HG02798 (cell line): ENCODE data around the gene CRABP2.

Experiments used
- ATAC-seq: cut with Tn5 transposase; IDR thresholded peaks from one replicate; pipeline ENCODE4 v1.9.1; 2021; ENCODE audit warnings: mild to moderate bottlenecking; ENCODE audit not compliant: unreplicated experiment, poor library complexity

Gene CRABP2

DNA sequence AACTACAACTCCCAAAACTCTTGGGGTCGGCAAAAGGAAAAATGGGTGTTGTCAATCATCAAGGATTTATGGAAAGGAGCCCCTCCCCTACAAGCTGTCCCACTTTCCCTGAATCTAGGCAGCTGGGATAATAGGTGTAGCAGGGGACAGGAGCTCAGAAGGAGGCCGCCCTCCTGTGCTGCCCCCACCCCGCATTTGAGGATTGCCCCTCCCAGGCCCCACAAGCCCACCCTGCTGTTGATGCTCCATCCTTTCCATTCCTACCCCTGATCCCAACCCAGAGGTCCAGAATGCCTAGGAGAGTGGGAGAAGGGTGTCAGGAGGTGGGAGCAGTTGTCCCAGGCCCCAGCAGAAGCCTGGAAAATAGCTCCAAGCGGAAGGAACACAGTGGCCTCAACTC, 37.4 kb upstream of the CRABP2 start:
- ATAC-seq: no peak

DNA sequence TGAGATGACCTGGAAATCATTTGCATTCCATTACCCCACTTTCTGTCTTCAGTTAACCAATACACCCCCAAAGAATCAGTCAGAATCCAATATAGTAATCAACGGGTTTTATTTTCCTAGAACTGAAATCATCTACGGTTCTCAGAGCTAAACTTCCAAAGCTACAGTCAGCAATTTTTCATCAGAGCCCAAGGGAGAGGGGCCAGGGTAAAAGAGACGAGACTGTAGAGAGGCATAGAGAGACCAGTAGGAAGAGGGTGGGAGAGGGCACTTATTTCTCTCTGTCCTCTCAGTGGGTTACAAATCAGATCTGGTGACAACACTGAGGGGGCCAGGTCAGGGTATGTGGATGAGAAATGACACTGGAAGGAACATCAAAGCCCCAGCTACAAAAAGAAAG, 36.6 kb upstream of the CRABP2 start:
- ATAC-seq: no peak

- peak; percentile 4 for ATAC-seq
Measured at GRCh38 chr1:156741481-156741983, 36.1 kb upstream of the CRABP2 start.

GRCh38 chr1:156740741-156741480, 35.5 kb upstream of the CRABP2 start, which contains the start of gene MRPL24:
TSS of gene MRPL24 (minus strand) at chr1:156741088. CDS start at chr1:156738704, 2,384 bp downstream.
- ATAC-seq: peak; percentile 91

DNA sequence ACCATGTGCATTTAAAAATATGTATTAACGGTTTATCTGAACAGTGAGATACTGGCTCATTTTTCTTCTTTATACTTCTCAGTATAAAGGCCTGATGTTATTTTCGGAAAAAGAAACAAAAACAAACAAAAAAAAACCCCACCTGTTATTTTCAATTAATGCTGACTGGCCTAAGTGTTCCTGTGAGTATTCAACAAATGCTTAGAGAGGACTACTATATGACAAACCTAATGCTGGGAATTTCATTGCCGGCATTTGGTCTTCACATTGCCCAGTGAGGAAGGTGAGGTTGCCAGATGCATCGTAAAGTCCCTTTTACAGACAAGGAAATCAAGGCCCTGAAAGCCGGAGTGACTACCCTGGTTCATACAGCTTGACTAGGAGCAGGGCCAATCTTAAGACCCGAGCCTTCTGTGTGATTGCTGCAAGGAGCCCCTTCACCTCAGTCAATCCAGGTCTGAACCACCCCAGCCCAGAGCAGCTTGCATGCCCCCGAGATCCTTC, 34.9 kb upstream of the CRABP2 start:
- ATAC-seq: peak; percentile 0

- no peak for ATAC-seq
Measured at GRCh38 chr1:156738916-156739315, 33.5 kb upstream of the CRABP2 start.

- no peak for ATAC-seq
Measured at GRCh38 chr1:156738407-156738806, 33.0 kb upstream of the CRABP2 start.

GRCh38 chr1:156733989-156734584, 28.7 kb upstream of the CRABP2 start:
- ATAC-seq: no peak

DNA sequence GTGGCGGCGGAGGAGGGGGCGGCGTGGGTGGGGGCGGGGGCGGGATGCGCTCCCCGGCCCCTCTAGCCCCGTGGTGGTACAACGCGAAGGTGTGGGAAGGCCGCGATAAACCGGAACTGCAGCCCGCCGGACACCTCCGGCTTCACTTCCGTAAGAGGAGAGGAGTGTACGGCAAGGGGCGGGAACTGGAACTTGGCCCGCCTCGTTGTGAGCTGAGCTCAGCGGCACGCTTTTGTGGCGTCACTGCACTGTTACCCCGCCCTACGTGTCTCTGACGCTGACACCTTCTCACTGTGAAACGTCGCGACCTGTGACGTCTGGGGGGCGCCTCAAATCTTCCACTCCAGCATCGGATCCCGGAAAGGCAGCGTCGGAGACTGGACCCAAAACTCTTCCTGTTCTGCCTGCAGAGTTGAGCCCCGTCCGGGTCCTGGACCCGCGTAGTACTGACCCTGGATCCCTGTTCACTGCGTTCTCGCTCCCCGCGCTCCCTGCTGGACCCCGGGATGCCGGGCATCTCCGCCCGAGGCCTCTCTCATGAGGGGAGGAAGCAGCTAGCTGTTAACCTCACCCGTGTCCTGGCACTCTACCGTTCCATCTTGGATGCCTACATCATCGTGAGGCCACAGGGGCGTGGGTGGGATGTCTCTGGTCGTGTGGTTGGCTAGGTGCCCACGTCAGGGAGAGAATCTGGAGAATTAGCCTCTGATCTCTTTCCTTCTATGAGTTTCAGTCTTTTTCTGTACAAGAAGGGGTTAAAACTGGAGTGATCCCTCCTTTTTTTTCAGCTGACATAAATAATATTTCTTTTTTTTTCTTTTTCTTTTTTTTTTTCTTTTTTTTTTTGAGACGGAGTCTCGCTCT, 23.4 kb upstream of the CRABP2 start, which contains the start of gene ISG20L2:
ISG20L2 (minus strand) TSS at position 168 of the 864 bp plus-strand sequence. CDS start 1,114 bp downstream, outside the sequence.
- peak; percentile 91 for ATAC-seq

- ATAC-seq: peak; percentile 63
Measured at GRCh38 chr1:156727926-156728598, 22.7 kb upstream of the CRABP2 start, which contains the start of gene METTL25B. TSS of gene METTL25B (plus strand) at chr1:156728469. CDS start at chr1:156729105, 636 bp downstream.

GRCh38 chr1:156727492-156727891, 22.1 kb upstream of the CRABP2 start:
- ATAC-seq: no peak

DNA sequence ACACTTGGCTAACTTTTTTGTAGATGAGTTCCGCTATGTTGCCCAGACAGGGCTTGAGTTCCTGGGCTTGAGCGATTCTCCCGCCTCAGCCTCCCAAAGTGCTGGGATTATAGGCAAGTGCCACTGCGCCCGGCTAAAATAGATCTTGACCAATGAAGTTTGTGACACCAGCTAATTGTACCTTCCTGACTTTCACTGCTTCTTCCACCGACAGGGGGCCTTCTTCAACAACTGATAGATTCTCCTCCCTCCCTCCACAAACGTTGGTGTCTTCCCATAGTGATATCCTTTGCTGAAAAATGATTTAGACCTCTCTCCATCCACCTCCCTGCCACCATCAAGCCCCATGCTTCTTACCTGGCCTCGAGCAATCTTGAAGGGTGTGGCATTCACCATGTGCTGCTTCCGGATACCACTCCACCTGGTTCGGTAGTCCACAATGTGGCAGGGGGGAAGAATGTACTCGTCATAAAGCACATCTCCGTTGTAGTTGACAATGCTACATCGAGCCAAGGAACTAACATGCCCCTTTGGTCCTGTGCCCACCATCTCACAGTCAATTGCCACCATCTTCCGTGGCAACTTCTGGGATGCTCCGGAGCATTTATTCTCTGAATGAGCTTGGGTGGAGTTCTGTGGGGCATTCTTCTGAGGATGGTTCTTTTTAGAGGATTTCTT, 21.3 kb upstream of the CRABP2 start:
- no peak for ATAC-seq

- peak; percentile 41 for ATAC-seq
Measured at GRCh38 chr1:156725683-156726280, 20.4 kb upstream of the CRABP2 start.

DNA sequence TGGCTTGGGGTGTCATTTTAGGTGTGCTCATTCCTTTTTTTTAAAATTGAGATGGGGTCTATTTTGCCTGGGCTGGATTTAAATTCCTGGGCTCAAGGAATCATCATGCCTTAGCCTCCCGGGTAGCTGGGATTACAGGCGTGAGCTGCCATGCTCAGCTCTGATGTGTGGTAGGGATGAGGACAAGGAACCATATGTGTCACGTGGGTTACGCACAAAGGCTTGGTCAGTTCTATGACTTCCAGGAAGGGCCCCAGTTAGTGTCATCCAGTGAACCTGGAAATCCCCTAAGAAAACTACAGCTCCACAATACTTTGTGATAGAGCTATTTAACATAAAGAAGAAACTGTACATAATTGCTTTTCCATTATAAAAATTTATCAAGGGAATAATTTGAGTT, 16.2 kb upstream of the CRABP2 start:
- no peak for ATAC-seq

DNA sequence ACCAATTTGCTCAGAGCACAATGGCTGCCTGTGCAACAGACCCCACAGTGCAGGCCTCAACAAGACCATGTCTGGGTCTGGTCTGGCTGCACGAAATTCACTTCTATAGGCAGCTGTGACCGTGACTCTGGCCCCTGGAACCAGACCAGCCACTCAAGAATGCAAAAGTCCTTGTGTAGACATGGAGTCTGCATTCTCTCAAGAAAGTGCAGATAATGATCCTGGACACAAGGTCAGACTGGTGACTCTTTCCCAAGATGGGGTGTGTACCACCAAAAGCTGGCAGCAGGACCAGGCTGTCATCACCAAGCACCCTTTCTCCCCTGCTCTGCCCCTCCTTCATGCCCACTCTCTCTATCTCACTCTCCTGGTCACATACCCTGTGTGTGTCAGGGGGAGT, 15.7 kb upstream of the CRABP2 start:
- no peak for ATAC-seq

GRCh38 chr1:156717351-156717750, 12.0 kb upstream of the CRABP2 start:
- ATAC-seq: no peak

- ATAC-seq: no peak
Measured at GRCh38 chr1:156714830-156715229, 9.4 kb upstream of the CRABP2 start.

GRCh38 chr1:156712626-156713025, 7.2 kb upstream of the CRABP2 start:
- no peak for ATAC-seq
